Hematopoietic multipotent progenitor cell treated with erythropoietin and hydrocortisone succinate and interleukin-3 and kit ligand, for 6 days (in vitro differentiated cells): Measurements from ENCODE around the gene ITGB5.

Experiments
- DNase-seq: peaks from one replicate; pipeline ENCODE4 v3.0.0-alpha.2; 2015

The ITGB5 gene

GRCh38 chr3:124860599-124860998 is 26.6 kb downstream of the ITGB5 start:
- DNase-seq, result no peak

- DNase-seq, result no peak
Measured at GRCh38 chr3:124859025-124859424, 28.1 kb downstream of the ITGB5 start.

- no peak for DNase-seq
Measured at GRCh38 chr3:124858275-124858674, 28.9 kb downstream of the ITGB5 start.

GRCh38 chr3:124856677-124857076 is 30.5 kb downstream of the ITGB5 start:
- DNase-seq, result no peak

GRCh38 chr3:124854009-124854408 is 33.2 kb downstream of the ITGB5 start:
- DNase-seq, result no peak

- DNase-seq, result no peak
Measured at GRCh38 chr3:124853446-124853845, 33.7 kb downstream of the ITGB5 start.

- DNase-seq, result no peak
Measured at GRCh38 chr3:124851905-124852304, 35.3 kb downstream of the ITGB5 start.

GRCh38 chr3:124851136-124851535 is 36.0 kb downstream of the ITGB5 start:
- DNase-seq, result no peak

- DNase-seq, result no peak
Measured at GRCh38 chr3:124850633-124851032, 36.5 kb downstream of the ITGB5 start.

GRCh38 chr3:124850212-124850611 is 37.0 kb downstream of the ITGB5 start:
- DNase-seq, result no peak

- no peak for DNase-seq
Measured at GRCh38 chr3:124848300-124848699, 38.9 kb downstream of the ITGB5 start.

- no peak for DNase-seq
Measured at GRCh38 chr3:124847863-124848262, 39.3 kb downstream of the ITGB5 start.

GRCh38 chr3:124847051-124847450 is 40.1 kb downstream of the ITGB5 start:
- DNase-seq, result no peak

- DNase-seq, result no peak
Measured at GRCh38 chr3:124846189-124846588, 41.0 kb downstream of the ITGB5 start.

- DNase-seq, result no peak
Measured at GRCh38 chr3:124845406-124845805, 41.8 kb downstream of the ITGB5 start.

GRCh38 chr3:124843506-124844177 is 43.5 kb downstream of the ITGB5 start:
- no peak for DNase-seq

- DNase-seq, result no peak
Measured at GRCh38 chr3:124843047-124843446, 44.1 kb downstream of the ITGB5 start.

- DNase-seq, result no peak
Measured at GRCh38 chr3:124841517-124841916, 45.6 kb downstream of the ITGB5 start.

- no peak for DNase-seq
Measured at GRCh38 chr3:124840331-124840730, 46.8 kb downstream of the ITGB5 start.

- DNase-seq, result no peak
Measured at GRCh38 chr3:124839896-124840295, 47.3 kb downstream of the ITGB5 start.

- no peak for DNase-seq
Measured at GRCh38 chr3:124838963-124839362, 48.2 kb downstream of the ITGB5 start.

- DNase-seq, result no peak
Measured at GRCh38 chr3:124837730-124838186, 49.4 kb downstream of the ITGB5 start.

GRCh38 chr3:124837065-124837464 is 50.1 kb downstream of the ITGB5 start:
- no peak for DNase-seq

GRCh38 chr3:124836448-124836847 is 50.7 kb downstream of the ITGB5 start:
- no peak for DNase-seq
